Ovary (tissue), 3 donors: Measurements from ENCODE around the gene INTS11.

ENCODE experiments used
- EP300 ChIP-seq: sonication (generic); formaldehyde crosslinking; IDR thresholded peaks from one replicate; pipeline ENCODE4 v1.6.1; 2017; ENCODE audit warnings: antibody characterized with exemption
- POLR2A ChIP-seq: fragments of 450-650 bp; IDR thresholded peaks from one replicate; pipeline ENCODE4 v1.6.1; 2017; ENCODE audit warnings: antibody characterized with exemption, mild to moderate bottlenecking, moderate library complexity
- TF ChIP-seq, protein P1 (sequence below), 3 donors: fragments of 450-650 bp in 2 of 3; fragments of 200-600 bp in 1 of 3; IDR thresholded peaks; one replicate each; pipeline versions ENCODE4 v1.5.1 to v1.8.0; 2016 to 2022; ENCODE audit warnings: antibody characterized with exemption in 3 of 3, mild to moderate bottlenecking in 1 of 3
- donor health status: DM: no; HTN: no; CAD: no.

DNA sequence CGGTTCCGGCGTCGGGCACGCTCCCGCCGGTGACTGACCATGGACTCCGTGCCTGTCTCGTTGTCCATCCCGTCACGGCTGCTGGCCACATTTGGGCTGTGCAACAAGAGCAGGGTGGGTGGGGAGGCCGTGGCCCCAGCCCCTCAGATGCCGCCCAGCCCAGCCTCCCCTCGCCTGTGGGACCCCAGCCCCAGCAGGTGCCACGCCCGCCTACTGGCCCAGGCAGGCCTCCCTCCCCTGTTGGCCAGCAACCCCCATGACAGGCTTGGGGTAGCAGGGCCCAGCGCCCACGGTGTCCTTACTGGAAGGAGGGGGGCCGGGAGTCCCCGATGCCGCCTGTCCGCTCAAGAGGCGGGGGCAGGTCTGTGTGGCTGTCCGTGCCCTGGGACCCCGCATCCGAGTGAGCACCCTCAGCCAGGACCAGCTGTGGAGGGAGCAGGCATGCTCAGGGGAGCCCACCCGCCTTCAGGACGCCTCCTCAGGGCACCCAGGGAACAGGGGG, 17.7 kb upstream of the INTS11 start:
- TF ChIP-seq, protein P1, sequence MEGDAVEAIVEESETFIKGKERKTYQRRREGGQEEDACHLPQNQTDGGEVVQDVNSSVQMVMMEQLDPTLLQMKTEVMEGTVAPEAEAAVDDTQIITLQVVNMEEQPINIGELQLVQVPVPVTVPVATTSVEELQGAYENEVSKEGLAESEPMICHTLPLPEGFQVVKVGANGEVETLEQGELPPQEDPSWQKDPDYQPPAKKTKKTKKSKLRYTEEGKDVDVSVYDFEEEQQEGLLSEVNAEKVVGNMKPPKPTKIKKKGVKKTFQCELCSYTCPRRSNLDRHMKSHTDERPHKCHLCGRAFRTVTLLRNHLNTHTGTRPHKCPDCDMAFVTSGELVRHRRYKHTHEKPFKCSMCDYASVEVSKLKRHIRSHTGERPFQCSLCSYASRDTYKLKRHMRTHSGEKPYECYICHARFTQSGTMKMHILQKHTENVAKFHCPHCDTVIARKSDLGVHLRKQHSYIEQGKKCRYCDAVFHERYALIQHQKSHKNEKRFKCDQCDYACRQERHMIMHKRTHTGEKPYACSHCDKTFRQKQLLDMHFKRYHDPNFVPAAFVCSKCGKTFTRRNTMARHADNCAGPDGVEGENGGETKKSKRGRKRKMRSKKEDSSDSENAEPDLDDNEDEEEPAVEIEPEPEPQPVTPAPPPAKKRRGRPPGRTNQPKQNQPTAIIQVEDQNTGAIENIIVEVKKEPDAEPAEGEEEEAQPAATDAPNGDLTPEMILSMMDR (IDR thresholded peaks at IDR 0.05): no peak
- TF ChIP-seq POLR2A (no peak), EP300 (no peak)
